ENCODE measurements around the gene ATRNL1.

Gene ATRNL1

GRCh38 chr10:115845921-115846320, 752.8 kb downstream of the ATRNL1 start:
- no peak for DNase-seq (ENCODE audit: low read depth)

GRCh38 chr10:115846528-115846927, 753.4 kb downstream of the ATRNL1 start:
- no peak for DNase-seq (ENCODE audit: low read depth)

GRCh38 chr10:115849197-115849596, 756.0 kb downstream of the ATRNL1 start:
- DNase-seq (ENCODE audit: low read depth): no peak

- no peak for DNase-seq (ENCODE audit: low read depth)
Measured at GRCh38 chr10:115850666-115851065, 757.5 kb downstream of the ATRNL1 start.

GRCh38 chr10:115851695-115852094, 758.5 kb downstream of the ATRNL1 start:
- no peak for DNase-seq (ENCODE audit: low read depth)

- DNase-seq (ENCODE audit: low read depth): no peak
Measured at GRCh38 chr10:115854740-115855435, 761.7 kb downstream of the ATRNL1 start.

- DNase-seq (ENCODE audit: low read depth): no peak
Measured at GRCh38 chr10:115856580-115856979, 763.4 kb downstream of the ATRNL1 start.

GRCh38 chr10:115857856-115858255, 764.7 kb downstream of the ATRNL1 start:
- DNase-seq (ENCODE audit: low read depth): no peak

GRCh38 chr10:115860182-115861107, 767.3 kb downstream of the ATRNL1 start:
- DNase-seq (ENCODE audit: low read depth): no peak

GRCh38 chr10:115861455-115861854, 768.3 kb downstream of the ATRNL1 start:
- no peak for DNase-seq (ENCODE audit: low read depth)

- DNase-seq (ENCODE audit: low read depth): no peak
Measured at GRCh38 chr10:115861864-115862263, 768.7 kb downstream of the ATRNL1 start.

- DNase-seq (ENCODE audit: low read depth): no peak
Measured at GRCh38 chr10:115866174-115866573, 773.0 kb downstream of the ATRNL1 start.

GRCh38 chr10:115866691-115867090, 773.5 kb downstream of the ATRNL1 start:
- DNase-seq (ENCODE audit: low read depth): no peak

GRCh38 chr10:115867305-115867704, 774.1 kb downstream of the ATRNL1 start:
- DNase-seq (ENCODE audit: low read depth): no peak

- DNase-seq (ENCODE audit: low read depth): no peak
Measured at GRCh38 chr10:115871855-115872254, 778.7 kb downstream of the ATRNL1 start.

GRCh38 chr10:115875172-115875571, 782.0 kb downstream of the ATRNL1 start:
- DNase-seq (ENCODE audit: low read depth): no peak

- no peak for DNase-seq (ENCODE audit: low read depth)
Measured at GRCh38 chr10:115879372-115880089, 786.4 kb downstream of the ATRNL1 start.

GRCh38 chr10:115882021-115882420, 788.9 kb downstream of the ATRNL1 start:
- no peak for DNase-seq (ENCODE audit: low read depth)

- no peak for DNase-seq (ENCODE audit: low read depth)
Measured at GRCh38 chr10:115883372-115883771, 790.2 kb downstream of the ATRNL1 start.

GRCh38 chr10:115884331-115884730, 791.2 kb downstream of the ATRNL1 start:
- DNase-seq (ENCODE audit: low read depth): no peak

- DNase-seq (ENCODE audit: low read depth): no peak
Measured at GRCh38 chr10:115895166-115895565, 802.0 kb downstream of the ATRNL1 start.

GRCh38 chr10:115898242-115898641, 805.1 kb downstream of the ATRNL1 start:
- DNase-seq (ENCODE audit: low read depth): no peak

- no peak for DNase-seq (ENCODE audit: low read depth)
Measured at GRCh38 chr10:115902596-115902995, 809.4 kb downstream of the ATRNL1 start.

Data from activated T-cell treated with anti-CD3 and anti-CD28 coated beads for 24 hours (primary cell).